B cell (primary cell): ENCODE results near the gene PORCN.

ENCODE experiments used
- CTCF ChIP-seq: fragments of 200-600 bp; IDR thresholded peaks from one replicate; pipeline ENCODE4 v1.8.0; 2022; ENCODE audit warnings: antibody characterized with exemption, mild to moderate bottlenecking
- EZH2 ChIP-seq: IDR thresholded peaks from 2 replicates; pipeline ENCODE4 v1.6.1; 2012; ENCODE audit warnings: borderline replicate concordance, low read depth, mild to moderate bottlenecking, moderate library complexity, low read length; ENCODE audit not compliant: insufficient read depth, poor library complexity, severe bottlenecking

DNA sequence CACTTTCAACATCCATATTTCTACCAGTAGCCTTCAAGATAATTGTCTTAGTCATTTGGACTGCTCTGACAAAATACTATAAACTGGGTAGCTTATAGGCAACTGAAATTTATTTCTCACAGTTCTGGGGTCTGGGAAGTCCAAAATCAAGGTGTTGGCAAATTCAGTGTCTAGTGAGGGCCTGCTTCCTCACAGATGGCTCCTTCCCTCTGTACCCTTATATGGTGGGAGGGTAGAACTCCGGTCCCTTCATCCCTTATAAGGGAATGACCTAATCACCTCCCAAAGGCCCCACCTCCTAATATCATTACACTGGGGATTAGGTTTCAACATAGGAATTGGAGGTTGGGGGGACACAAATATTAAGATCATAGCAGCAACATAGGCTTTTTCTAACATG is 23.4 kb downstream of the PORCN start:
- TF ChIP-seq CTCF (no peak), EZH2 (no peak)
